ENCODE data around the gene BIRC5.
"Not testable (repeated sequence)": the region's sequence is repeated elsewhere in the genome, so short reads cannot be mapped to it uniquely, and the experiment has no call there.

The BIRC5 gene

GRCh38 chr17:78224231-78225087 lies 10.4 kb downstream of the BIRC5 start:
- DNase-seq (ENCODE audit: low read depth in 2 of 2) = no peak

- no peak for DNase-seq (ENCODE audit: low read depth in 2 of 2)
Observed at GRCh38 chr17:78225088-78225865, 11.2 kb downstream of the BIRC5 start.

DNA sequence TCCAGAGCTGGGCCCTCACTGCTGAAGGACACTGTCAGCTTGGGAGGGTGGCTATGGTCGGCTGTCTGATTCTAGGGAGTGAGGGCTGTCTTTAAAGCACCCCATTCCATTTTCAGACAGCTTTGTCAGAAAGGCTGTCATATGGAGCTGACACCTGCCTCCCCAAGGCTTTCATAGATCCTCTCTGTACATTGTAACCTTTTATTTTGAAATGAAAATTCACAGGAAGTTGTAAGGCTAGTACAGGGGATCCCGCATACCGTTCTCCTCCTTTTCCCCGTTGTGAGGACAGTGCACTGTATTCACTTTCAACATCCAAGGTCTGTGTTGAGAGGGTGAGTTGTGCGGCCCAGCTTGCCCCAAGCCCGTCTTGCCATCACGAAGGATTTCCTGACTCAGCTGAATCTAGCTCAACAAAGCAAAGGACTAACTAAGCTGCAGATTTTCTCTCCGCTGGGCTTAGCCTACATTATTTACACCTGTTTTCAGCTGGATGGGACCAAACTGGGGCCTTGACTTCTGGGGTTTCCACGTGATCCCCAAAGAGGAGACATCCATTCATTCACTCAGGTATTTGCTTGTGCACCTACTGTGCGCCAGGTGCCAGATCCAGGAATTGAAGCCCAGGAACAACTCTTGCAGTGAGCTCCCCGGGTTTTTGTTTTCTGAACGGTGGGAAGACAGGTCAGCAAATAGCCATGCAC lies 12.2 kb downstream of the BIRC5 start:
- DNase-seq (ENCODE audit: low read depth in 2 of 2) = no peak

DNA sequence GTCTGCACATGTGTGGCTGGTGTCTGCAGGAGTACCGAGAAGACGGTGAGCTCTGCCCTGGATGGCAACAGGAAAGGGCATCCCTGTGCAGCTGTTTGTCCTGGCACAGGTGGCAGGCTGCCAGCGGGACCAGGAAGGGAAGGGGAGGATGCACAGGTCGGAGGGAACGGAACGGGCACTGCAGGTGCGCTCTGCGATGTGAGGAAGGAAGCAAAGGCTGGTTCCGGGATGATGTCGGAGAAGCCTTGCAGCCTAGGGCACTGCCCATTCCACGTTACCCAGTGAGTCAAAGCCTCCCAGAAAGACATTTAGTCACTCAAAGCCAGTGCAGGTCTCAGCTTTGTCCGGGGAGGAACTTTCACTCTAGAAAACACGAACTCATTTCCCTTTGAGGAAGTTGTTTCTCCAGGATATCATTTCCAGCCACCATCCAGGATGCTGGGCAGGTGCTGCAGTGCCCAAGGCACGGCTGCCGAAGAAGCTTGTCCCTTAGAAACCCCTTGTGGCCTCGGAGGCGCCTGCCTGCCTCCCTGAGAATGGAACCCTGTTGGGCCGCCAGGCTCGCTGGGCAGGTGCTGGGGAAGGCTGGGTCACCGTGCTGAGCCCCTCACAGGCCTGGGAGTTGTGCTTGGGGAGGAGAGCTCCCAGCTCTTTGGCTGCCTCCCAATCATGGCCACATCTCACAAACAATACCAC lies 12.9 kb downstream of the BIRC5 start:
- DNase-seq (ENCODE audit: low read depth in 2 of 2) = no peak

DNA sequence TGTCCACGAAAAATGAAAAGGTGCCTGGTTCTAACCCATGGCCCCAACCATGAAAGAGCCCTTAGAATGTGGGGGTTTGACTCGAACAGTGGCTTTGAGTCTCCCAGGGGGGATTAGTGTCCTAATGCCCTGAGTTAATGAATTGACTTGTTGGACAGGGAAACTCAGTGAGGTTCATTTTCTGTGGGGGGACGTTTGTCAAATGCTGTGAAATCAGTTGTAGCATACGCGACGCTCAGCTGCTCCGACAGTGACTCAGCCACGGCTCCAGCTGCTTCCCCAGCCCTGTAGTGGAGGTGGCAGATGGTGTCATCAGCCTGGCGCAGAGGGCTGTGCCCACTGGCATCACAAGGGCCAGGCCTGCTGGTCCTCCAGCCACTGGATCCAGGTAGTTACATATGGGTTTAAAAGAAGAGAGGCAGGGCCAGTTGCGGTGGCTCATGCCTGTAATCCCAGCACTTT lies 13.4 kb downstream of the BIRC5 start:
- DNase-seq (ENCODE audit: low read depth in 2 of 2) = no peak

DNA sequence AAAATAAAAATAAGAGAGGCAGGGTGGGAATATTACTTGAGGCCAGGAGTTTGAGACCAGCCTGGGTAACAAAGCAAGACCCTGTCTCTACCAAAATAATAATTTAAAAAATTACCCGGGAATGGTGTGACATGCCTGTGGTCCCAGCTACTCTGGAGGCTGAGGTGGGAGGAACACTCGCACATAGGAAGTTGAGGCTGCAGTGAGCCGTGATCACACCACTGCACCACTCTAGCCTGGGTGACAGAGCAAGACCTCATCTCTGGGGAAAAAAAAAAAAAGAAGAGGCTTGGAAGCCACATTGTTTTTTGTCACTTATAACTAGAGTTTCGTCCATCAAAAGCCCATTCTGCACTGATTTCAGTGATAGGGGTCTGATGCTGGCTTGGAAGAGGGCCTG lies 14.1 kb downstream of the BIRC5 start:
- DNase-seq (ENCODE audit: low read depth in 2 of 2) = no peak

DNA sequence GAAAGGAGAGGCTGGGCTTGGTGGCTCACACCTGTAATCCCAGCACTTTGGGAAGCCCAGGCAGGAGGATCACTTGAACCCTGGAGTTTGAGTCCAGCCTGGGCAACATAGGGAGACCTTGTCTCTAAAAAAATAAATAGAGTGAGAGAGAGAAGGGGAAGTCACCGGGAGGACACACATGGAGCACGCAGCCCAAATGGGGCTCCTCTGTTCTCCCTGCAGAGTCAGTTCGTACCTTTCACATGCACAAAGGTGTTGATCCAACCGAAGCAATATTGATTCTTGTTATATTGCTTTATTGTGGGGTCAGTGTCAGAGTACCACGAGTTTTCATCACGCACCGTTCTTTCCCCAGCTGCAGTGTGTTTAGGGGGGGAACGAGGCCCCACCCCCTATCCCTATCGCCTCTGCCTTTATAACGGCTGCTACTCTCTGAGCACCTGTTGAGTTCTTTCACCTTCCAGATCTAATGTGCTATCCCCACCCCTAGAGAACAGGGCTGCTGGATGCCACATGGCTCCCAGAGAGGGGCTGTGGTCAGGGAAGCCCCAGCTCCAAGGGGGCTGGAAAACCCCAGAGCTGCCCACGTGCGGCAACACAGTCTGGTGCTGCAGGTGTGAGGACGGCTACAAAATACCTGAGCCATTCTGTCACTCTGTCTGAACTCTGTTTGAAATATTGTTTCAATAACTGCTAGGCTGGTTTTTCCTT lies 16.4 kb downstream of the BIRC5 start:
- DNase-seq (ENCODE audit: low read depth in 2 of 2) = no peak

DNA sequence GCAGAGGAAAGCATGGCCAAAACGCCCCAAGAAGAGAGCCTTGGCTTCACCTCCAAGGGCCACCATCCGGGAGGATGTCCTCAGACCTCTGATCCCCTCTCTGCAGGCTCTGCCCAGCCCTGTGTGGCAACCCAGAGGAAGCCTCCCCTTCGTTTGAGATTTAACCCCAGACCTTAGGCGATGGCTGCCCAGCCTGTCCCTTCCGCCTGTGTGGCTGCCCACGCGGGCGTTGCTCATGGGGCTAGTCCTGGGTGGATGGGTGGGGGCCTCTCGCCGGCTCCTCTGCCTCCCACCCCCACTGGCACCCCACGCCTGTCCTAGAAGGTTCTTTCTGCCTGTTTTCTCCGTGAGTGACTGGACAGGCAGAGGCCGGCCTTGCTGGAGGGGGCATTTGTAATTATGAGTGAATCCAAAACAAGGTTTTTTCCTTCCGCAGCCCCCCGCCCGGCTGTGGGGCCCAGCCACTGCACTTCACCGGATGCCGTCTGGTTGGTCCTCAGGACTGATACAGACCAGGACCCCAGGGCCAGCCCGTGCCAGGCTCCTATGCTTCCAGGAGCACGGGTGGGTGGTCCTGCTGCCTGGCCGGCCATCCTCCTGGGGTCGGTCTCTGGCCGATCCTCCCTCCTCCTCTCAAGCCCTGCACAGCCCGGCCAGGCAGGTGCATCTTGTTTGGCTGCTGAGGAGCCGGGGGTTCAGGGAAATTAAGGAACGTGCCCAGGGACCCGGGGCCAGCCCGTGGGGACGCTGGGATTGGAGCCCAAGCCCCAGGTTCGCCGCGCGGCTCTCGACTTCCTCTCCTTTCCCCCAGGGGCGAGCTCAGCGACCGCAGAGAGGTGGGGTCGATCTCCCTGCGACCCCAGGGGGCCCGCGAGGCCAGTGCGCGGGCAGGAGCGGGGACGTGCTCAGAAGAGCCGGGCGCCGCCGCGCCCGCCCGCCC lies 17.2 kb downstream of the BIRC5 start, which contains the start of gene TMEM235:
Gene TMEM235 (plus strand): TSS at position 636 of the 940 bp plus-strand sequence. CDS start 393 bp downstream, outside the sequence.
- DNase-seq (ENCODE audit: low read depth in 2 of 2) = no peak

DNA sequence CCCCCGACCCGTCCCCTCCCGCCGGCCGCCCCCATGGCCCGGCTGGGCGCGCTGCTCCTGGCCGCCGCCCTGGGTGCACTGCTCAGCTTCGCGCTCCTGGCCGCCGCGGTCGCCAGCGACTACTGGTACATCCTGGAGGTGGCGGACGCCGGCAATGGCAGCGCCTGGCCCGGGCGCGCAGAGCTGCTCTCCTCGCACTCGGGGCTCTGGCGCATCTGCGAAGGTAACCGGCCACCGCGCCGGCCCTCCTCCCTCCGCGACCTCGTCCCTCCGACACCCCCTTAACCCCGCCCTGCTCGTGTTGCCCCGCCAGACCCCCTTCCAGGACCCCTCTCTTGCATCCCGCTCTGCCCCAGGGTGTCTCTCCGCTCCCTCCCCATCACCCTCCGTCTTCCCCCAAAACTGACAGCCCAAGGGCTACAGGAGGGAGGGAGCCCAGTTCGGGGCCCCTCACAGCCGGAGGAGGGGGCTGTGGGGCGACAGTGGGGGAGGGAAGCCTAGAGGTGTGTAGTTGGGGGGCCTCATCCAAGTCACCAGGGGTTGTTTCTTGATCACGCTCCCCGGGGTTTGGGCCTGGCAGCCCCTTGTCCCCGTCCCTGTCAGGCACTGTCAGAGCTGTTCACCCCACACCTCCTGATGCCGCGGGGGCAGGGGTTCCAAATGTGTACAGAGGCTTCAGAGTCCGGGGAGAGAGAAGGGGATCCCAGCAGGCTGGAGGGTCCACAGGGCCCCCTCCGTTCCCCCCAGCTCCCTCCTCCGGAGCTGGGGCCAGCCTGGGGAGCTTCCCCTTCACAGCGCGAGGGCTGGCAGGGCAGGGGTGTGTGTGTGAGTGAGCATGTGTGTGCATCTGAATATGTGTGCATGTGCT lies 18.2 kb downstream of the BIRC5 start:
- no peak for DNase-seq (ENCODE audit: low read depth in 2 of 2)

DNA sequence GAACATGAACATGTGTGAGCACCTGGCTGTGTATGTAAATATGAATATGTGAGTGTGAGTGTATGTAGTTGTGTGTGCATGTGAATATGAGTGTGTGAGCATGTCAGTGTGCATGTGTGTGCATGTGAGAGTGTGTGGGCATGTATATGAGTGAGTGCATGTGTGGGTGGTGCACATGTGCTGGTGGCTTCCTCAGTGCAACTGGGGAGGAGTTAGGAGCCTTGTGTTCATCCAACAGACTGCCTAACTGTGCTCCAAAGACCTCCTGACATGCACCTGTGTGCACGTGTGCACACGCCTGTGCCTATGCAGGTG lies 18.8 kb downstream of the BIRC5 start:
- DNase-seq (ENCODE audit: low read depth in 2 of 2) = no peak

GRCh38 chr17:78233678-78234077 lies 19.6 kb downstream of the BIRC5 start:
- DNase-seq (ENCODE audit: low read depth in 2 of 2) = no peak

DNA sequence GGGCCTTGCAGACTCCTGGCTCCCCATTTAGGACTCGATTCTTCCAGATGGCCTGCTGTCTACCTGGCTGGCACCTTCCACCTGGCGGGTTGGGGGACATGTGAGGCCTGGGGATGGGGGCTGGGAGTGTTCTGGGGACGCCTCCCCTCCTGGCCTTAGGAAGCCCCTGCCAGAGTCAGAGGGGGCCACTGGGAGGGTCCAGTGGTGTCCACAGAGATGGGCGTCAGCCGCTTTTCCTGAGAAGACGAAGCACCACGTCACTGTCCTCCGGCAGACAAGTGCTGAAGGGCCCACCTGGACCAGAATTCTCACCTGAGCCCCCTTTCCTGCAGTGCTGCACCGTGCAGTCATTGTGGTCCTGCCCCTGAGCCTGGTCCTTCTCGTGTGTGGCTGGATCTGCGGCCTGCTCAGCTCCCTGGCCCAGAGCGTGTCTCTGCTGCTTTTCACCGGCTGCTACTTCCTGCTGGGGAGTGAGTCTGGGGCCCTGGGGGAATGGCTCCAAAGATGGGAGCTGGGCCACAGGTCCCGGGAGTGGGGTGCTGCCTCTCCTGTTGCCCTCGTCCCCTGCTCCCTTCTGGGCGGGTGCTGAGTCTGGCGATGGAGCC lies 20.3 kb downstream of the BIRC5 start:
- DNase-seq (ENCODE audit: low read depth in 2 of 2) = no peak

DNA sequence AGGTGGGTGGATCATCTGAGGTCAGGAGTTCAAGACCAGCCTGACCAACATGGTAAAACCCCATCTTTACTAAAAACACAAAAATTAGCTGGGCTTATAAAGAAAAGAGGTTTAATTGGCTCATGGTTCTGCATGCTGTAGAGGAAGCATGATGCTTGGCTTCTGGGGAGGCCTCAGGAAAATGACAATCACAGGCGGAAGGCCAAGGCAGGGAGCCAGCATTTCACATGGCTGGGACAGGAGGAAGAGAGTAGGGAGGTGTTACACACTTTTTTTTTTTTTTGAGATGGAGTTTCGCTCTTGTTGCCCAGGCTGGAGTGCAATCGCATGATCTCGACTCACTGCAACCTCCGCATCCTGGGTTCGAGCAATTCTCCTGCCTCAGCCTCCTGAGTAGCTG lies 21.0 kb downstream of the BIRC5 start:
- not testable (repeated sequence) for DNase-seq (ENCODE audit: low read depth in 2 of 2)

- no peak for DNase-seq (ENCODE audit: low read depth in 2 of 2)
Observed at GRCh38 chr17:78235885-78236284, 21.8 kb downstream of the BIRC5 start.

DNA sequence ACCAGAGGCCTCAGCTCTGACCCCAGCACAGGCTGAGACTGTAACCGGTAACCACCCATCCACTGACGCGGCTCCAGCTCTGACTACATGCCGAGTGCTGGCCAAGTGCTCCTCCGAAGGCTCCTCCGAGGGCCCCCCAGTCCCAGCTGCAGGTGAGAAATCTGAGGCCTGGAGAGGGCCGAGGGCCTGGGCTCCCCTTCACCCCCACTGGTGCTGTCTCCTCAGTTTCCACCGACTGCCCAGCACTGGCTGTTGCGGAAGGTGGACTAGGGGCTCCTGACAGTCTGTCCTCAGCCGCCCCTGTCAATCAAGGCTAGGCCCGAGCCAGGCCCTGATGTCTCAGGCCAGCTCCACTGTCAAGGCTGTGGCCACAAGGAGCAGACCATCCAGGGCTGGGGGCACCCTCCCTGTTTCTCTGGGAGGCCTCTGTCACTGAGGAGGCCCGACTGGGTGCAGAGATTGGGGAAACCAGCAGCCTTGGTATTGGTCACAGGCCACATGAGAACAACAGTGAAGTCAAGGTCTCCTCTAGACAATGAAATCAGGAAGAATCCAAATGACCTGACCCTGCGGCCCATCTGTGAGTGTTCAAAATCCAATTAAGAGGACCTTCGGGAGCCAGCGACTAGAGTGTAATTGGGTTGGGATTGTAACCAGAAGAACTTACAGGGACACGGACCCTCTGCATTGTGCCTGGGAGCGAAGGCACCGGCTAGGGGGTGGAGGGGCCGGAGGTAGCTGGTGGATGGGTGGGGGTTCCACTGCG lies 22.5 kb downstream of the BIRC5 start:
- DNase-seq (ENCODE audit: low read depth in 2 of 2) = no peak

DNA sequence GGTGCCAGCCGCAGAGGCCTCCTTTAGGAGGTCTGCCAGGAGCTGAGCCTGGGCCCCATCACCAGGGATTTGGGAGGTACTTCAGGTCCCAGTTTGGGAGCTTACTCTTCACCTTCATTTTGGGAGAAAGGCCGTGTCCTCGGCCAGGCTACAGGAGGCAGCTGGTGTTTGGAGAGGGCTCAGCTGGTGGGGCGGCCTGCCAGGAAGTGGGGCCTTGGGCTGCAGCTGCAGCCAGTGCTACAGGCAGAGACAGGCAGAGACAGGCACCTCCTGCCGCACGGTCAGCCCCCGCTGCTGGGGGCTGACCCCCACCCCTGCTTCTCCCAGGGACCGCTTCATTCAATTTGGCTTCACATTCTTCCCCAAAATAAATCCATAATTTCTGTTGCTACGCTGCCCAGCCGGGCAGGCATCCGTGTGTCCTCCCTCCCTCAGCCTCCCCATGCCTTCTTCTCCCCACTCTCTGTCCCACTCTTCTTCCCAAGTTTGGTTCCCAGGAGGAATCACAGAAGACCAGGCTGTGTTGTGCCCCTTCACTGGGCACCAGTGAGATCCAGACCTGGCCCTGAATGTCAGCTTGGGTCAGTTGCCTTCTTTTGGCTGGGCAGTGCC lies 23.5 kb downstream of the BIRC5 start:
- no peak for DNase-seq (ENCODE audit: low read depth in 2 of 2)

- DNase-seq (ENCODE audit: low read depth in 2 of 2) = no peak
Observed at GRCh38 chr17:78238823-78239488, 24.9 kb downstream of the BIRC5 start.

All from stimulated activated CD8-positive, alpha-beta memory T cell treated with anti-CD3 and anti-CD28 coated beads, Interleukin-2, amount 100 ng/mL, for 1 hour (primary cell).